Esophagus muscularis mucosa (tissue), 3 donors: ENCODE results near the gene SMIM1.

Experiments used
- POLR2AphosphoS5 ChIP-seq, 2 donors: sonication (generic); formaldehyde crosslinking; IDR thresholded peaks; one replicate each; pipeline ENCODE4 v1.6.1; 2017; ENCODE audit warnings: antibody characterized with exemption in 2 of 2
- TF ChIP-seq, protein P1 (sequence below), 3 experiments: fragments of 200-600 bp in 2 of 3; fragments of 450-650 bp in 1 of 3; sonication (generic) in 2 of 3; IDR thresholded peaks; one replicate each; pipeline ENCODE4 v1.5.1; 2017 to 2019; ENCODE audit warnings: antibody characterized with exemption in 3 of 3, mild to moderate bottlenecking in 2 of 3, moderate library complexity in 1 of 3

DNA sequence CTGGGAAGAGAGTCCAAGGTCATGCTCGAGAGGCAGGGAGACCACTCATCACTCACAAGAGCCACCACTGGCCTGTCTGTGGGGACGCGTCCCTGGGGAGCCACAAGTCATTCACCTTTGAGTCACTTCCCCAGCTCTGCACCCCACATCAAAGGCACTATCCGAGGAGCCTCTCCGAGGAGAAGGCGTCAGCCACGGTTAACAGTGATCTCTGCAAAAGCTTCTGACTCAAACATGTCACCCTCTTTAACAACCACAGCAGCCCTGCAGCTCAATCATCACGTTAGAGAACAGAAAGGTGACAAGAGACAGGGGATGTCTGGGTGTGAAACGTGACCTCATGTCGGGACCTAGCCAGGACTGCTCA is 14.8 kb downstream of the SMIM1 start:
- TF ChIP-seq, protein P1, sequence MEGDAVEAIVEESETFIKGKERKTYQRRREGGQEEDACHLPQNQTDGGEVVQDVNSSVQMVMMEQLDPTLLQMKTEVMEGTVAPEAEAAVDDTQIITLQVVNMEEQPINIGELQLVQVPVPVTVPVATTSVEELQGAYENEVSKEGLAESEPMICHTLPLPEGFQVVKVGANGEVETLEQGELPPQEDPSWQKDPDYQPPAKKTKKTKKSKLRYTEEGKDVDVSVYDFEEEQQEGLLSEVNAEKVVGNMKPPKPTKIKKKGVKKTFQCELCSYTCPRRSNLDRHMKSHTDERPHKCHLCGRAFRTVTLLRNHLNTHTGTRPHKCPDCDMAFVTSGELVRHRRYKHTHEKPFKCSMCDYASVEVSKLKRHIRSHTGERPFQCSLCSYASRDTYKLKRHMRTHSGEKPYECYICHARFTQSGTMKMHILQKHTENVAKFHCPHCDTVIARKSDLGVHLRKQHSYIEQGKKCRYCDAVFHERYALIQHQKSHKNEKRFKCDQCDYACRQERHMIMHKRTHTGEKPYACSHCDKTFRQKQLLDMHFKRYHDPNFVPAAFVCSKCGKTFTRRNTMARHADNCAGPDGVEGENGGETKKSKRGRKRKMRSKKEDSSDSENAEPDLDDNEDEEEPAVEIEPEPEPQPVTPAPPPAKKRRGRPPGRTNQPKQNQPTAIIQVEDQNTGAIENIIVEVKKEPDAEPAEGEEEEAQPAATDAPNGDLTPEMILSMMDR (IDR thresholded peaks at IDR 0.05), result no peak
- TF ChIP-seq POLR2AphosphoS5 (IDR thresholded peaks at IDR 0.05), result no peak
